Retinal pigment epithelial cell (primary cell): ENCODE results near the gene DNHD1.

Experiments used
- DNase-seq: peaks from one replicate; pipeline ENCODE4 v3.0.0-alpha.2; 2010; ENCODE audit warnings: low read depth
- H3K4me3 ChIP-seq: 2 replicates; pipeline ENCODE4 v1.5.1; 2011; ENCODE audit warnings: mild to moderate bottlenecking, low read length, control low read depth, moderate library complexity
- TF ChIP-seq, protein P1 (sequence below): conservative IDR thresholded peaks from 2 replicates; pipeline ENCODE4 v1.5.1; 2011; ENCODE audit warnings: low read depth, low read length, control low read depth, inconsistent platforms

The DNHD1 gene

DNA sequence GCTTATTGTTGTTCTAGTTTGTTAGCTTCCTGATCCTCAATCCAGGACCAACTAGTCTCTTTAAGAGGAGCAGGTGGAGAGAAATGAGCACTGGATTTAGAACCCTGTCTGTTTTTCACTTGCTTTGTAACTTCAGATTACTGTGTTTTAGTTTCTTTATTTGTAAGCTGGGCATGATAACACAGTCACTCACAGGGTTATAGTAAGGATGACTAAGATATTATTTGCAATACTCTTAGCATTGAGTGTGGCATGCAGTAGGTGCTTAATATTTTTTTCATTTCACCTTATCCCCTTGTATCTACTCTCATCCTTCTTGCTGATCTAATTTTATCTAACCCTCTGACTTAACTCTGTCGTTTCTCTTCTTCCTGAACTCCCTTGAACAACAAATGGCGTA, 33.8 kb downstream of the DNHD1 start:
- DNase-seq, result no peak
- TF ChIP-seq, protein P1, sequence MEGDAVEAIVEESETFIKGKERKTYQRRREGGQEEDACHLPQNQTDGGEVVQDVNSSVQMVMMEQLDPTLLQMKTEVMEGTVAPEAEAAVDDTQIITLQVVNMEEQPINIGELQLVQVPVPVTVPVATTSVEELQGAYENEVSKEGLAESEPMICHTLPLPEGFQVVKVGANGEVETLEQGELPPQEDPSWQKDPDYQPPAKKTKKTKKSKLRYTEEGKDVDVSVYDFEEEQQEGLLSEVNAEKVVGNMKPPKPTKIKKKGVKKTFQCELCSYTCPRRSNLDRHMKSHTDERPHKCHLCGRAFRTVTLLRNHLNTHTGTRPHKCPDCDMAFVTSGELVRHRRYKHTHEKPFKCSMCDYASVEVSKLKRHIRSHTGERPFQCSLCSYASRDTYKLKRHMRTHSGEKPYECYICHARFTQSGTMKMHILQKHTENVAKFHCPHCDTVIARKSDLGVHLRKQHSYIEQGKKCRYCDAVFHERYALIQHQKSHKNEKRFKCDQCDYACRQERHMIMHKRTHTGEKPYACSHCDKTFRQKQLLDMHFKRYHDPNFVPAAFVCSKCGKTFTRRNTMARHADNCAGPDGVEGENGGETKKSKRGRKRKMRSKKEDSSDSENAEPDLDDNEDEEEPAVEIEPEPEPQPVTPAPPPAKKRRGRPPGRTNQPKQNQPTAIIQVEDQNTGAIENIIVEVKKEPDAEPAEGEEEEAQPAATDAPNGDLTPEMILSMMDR, result no peak

DNA sequence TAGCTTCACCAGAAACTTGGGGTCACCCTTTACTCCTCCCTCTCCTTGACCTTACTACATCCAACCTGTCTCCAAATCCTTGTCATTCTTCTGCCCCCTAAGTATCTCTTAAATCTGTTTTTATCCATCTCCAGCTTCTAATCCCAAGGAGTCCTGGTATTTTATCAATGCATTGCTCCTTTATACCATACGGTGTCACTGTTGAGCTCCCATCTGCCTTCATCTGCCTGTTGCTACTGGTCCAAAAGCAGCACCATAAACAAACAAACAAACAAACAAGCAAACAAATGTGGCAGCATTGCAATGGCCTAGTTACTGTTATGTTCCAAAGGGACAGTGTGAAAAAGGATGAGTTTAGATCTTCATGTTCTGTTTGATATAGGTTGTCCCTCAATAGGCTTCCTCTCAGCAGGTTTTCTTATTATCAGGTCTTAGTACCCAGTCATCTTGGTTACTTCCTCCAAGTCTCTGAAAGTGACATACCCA, 34.2 kb downstream of the DNHD1 start:
- TF ChIP-seq, protein P1, result peak; percentile 84
- H3K4me3 ChIP-seq, result no peak overlapping the region
- DNase-seq, result no peak

More for the DNA sequence above, 33.8 kb downstream of the DNHD1 start:
- no peak overlapping the region for H3K4me3 ChIP-seq

DNA sequence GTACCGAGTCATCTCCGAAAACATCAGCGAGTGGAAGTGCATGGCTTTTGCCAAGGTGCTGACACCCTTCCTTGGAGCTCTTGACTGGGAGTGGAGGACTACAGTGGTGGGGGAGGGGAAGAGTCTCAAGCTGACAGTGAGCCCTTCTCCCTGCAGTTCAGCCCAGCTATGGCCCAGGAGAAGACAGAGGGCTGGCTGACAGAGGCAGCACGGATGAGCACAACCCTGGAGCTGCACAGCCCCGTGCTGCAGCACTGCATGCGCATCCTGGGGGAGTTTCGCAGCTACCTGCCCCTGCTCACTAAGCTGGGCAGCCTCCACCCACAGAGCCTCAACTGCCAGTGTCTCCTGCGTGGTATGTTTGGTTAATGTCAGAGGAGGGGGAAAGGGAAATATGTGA, 41.4 kb downstream of the DNHD1 start:
- no peak for DNase-seq
- no peak overlapping the region for H3K4me3 ChIP-seq
- TF ChIP-seq, protein P1, result no peak

DNA sequence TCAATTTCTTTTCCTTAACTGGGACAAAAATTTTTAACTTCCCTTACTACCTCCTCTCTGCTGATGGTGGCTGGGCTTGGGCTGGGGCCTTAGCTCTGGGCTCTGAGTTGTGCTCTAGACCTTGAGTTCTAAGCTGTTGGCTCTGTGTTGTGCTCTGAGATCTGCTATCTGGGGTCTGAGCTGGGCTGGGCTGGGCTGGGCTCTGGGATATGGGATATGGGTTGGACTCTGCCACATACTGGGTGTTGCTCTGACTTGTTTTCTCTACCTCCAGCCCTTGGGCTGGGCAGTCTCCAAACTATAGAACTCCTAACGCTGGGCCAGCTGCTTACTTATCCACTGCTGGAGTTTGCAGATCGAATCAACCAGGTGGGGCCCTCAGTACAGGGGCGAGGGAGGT, 41.9 kb downstream of the DNHD1 start:
- TF ChIP-seq, protein P1, result no peak
- DNase-seq, result no peak
- H3K4me3 ChIP-seq, result no peak overlapping the region

DNA sequence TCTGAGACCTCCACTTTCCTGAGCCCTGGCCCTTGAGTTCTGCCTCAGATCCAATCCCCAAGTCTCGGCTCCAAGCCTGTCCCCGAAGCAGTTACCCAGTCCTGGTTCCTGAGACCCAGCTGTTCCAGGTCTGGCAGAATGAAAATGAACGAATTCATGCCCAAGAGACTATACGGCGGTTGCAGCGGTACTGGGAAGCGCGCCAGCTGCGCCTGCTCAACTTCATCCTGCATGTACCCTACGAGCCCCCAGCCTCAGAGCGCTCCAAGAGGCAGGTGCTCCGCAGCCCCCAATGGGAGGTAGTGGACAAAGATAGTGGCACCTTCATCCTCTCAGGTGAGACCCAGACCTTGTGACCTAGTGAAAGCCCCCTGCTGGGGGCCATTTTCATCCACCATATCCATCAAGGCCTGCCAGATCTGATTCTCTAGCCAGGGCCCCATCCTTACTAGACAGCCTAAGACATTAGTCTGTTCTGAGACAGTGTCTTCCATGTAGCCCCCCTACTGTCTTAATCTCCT, 42.7 kb downstream of the DNHD1 start:
- TF ChIP-seq, protein P1, result no peak
- H3K4me3 ChIP-seq, result no peak overlapping the region
- DNase-seq, result no peak

DNA sequence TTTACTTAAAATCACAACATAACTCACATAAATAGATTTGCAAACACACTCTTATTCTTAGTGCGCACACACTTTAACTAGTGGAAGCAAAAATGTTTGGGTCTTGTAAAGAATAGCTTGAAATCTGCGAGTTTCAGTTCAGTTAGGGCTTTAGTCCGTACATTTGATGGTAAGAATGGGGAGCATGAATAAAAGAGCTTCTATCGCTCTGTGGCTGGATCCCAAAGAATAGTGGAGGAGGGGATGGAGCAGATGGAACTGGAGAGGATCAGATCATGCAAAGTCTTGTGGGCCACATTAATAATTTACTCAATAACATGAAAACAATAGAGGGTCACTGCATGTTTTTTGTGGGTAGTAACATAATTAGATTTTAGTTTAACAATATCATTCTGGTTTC, 44.3 kb downstream of the DNHD1 start:
- no peak overlapping the region for H3K4me3 ChIP-seq
- DNase-seq, result no peak
- TF ChIP-seq, protein P1, result no peak

DNA sequence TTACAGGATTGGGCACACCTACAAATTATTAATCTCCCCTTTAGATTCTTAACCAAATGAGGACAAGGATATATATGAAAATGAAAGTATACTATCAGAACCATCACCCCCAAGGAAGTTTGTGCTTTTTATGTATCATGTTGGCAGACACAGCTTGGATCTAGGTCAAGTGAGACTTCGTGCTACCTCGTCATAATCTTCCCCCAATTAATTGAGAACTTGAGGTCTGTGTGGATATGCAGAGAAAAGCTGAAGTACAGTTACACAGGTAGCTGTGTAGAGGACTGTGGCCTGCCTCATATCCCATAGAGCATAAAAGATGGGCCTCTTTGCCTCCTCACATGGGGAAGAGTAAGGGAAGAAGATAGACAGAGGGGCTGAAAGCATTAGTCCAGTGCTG, 45.6 kb downstream of the DNHD1 start:
- TF ChIP-seq, protein P1, result no peak
- DNase-seq, result no peak
- H3K4me3 ChIP-seq, result no peak overlapping the region
